HUES64 (cell line): ENCODE data around the gene RASGRF1.

Source experiments
- H3K27ac ChIP-seq: 2 replicates; pipeline ENCODE4 v1.7.0; 2013; ENCODE audit warnings: low read depth, low read length, inconsistent platforms
- H3K27me3 ChIP-seq: 2 replicates; pipeline ENCODE4 v1.6.1; 2013; ENCODE audit warnings: mild to moderate bottlenecking, low read length; ENCODE audit not compliant: insufficient read depth
- H3K36me3 ChIP-seq: 2 replicates; pipeline ENCODE4 v1.6.1; 2013; ENCODE audit warnings: mild to moderate bottlenecking, low read length; ENCODE audit not compliant: insufficient read depth
- H3K4me1 ChIP-seq: 2 replicates; pipeline ENCODE4 v1.6.1; 2013; ENCODE audit warnings: mild to moderate bottlenecking, low read length, moderate library complexity; ENCODE audit not compliant: insufficient read depth
- H3K4me3 ChIP-seq: 2 replicates; pipeline ENCODE4 v1.5.1; 2013; ENCODE audit warnings: mild to moderate bottlenecking, low read length, moderate library complexity
- H3K9ac ChIP-seq: 2 replicates; pipeline ENCODE4 v1.6.1; 2013; ENCODE audit warnings: mild to moderate bottlenecking, low read depth, low read length
- H3K9me3 ChIP-seq: 2 replicates; pipeline ENCODE4 v1.6.1; 2013; ENCODE audit warnings: low read depth, low read length; ENCODE audit not compliant: insufficient read depth
- WGBS: fragments of 150-250, 120-280 bp; methylation state at CpG from one replicate; pipeline ENCODE4 v1.1.7; 2013; ENCODE audit warnings: missing lambda C conversion rate; 5-methylcytosine and 5-hydroxymethylcytosine counted together

The RASGRF1 gene

GRCh38 chr15:78925956-78926743 lies 164.4 kb downstream of the RASGRF1 start:
- Histone ChIP-seq H3K4me3 (no peak overlapping the region), H3K4me1 (no peaks in the 10 kb centered on the region), H3K27ac (no peak overlapping the region), H3K9me3 (no peaks in the 10 kb centered on the region), H3K27me3 (no peaks in the 10 kb centered on the region), H3K36me3 (peaks cover 30% of the 10 kb centered on the region), H3K9ac (no peak overlapping the region)
- WGBS = 90% methylated on average over 5 of the region's 5 CpGs

- no peaks in the 10 kb centered on the region for H3K9me3 ChIP-seq
These were observed 165.4 kb downstream of the RASGRF1 start for GRCh38 chr15:78925076-78925624.

GRCh38 chr15:78923480-78924360 lies 166.9 kb downstream of the RASGRF1 start:
- Histone ChIP-seq H3K27ac (no peak overlapping the region), H3K4me1 (no peaks in the 10 kb centered on the region), H3K36me3 (peaks cover 48% of the 10 kb centered on the region), H3K9ac (no peak overlapping the region), H3K9me3 (no peaks in the 10 kb centered on the region), H3K27me3 (no peaks in the 10 kb centered on the region), H3K4me3 (no peak overlapping the region)
- 92% methylated on average over 16 of the region's 18 CpGs for WGBS

More at GRCh38 chr15:78925076-78925624, 165.4 kb downstream of the RASGRF1 start:
- Histone ChIP-seq H3K36me3 (peaks cover 35% of the 10 kb centered on the region), H3K9ac (no peak overlapping the region), H3K4me1 (no peaks in the 10 kb centered on the region), H3K27me3 (no peaks in the 10 kb centered on the region), H3K4me3 (no peak overlapping the region), H3K27ac (no peak overlapping the region)
- WGBS = 94% methylated on average over 9 of the region's 10 CpGs

DNA sequence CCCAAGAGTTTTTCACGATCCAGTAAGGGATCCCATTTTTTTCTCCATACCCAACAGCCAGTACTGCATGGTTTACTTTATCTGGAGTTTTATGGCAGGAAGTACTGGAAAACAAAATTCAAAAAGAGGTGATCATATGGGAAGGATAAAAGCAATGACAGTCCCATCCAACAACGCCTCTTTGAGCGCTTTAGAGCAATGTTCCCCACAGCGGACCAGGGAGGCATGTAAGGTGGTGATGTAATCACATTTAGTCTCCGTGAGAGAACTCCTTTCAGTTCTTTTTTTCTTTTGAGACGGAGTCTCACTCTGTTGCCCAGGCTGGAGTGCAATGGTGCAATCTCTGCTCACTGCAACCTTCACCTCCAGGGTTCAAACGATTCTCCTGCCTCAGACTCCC lies 167.6 kb downstream of the RASGRF1 start:
- Histone ChIP-seq H3K4me1 (no peaks in the 10 kb centered on the region), H3K9me3 (no peaks in the 10 kb centered on the region), H3K27ac (no peak overlapping the region), H3K4me3 (no peak overlapping the region), H3K9ac (no peak overlapping the region), H3K27me3 (no peaks in the 10 kb centered on the region), H3K36me3 (peaks cover 53% of the 10 kb centered on the region)
- WGBS = 97% methylated on average over 7 of the region's 7 CpGs

DNA sequence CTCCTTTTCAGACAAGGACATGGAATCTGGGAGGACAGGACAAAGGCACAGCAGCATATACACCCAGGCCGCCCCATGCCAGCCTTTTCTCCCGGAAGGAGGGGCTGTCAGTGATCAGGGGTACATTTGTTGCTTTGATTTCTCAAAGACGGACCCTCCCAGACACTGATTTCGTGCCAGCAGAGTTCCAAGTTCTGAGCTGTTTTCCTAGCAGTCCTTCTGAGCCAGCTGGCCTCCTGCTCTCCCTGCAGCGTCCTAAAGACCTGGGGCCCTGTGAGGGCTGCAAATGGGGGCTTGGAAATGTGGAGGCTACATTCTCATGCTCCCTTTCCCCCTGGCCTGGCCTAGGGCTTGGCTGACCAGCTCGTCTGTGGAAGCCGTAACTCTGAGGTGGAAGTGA lies 168.1 kb downstream of the RASGRF1 start:
- H3K9ac ChIP-seq = no peak overlapping the region
- no peaks in the 10 kb centered on the region for H3K27me3 ChIP-seq
- H3K36me3 ChIP-seq = peaks cover 54% of the 10 kb centered on the region
- no peaks in the 10 kb centered on the region for H3K9me3 ChIP-seq
- H3K4me1 ChIP-seq = no peaks in the 10 kb centered on the region
- WGBS = 93% methylated on average over 7 of the region's 7 CpGs
- H3K27ac ChIP-seq = no peak overlapping the region
- no peak overlapping the region for H3K4me3 ChIP-seq

DNA sequence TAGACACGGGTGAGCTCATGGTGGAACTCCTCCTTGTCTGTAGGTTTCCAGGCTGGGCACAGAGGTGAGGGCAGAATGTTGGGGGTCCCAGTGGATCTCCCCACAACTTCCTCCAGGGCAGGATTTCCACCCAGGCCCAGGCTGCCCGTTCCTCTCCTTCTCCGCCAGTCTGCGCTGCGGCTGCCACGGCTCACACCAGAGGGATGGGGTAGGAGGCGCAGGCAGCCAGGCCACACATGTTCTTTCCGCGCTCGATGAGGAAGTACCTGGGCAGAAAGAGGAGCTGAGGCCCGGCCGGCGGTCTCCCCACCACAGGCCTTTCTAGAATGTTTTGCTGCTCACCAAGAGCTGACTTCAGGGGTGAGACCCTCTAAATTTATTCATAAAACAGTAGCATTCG lies 168.6 kb downstream of the RASGRF1 start:
- Histone ChIP-seq H3K27me3 (no peaks in the 10 kb centered on the region), H3K36me3 (peaks cover 58% of the 10 kb centered on the region), H3K9ac (no peak overlapping the region), H3K4me1 (no peaks in the 10 kb centered on the region), H3K9me3 (no peaks in the 10 kb centered on the region), H3K4me3 (no peak overlapping the region), H3K27ac (no peak overlapping the region)
- 96% methylated on average over 14 of the region's 14 CpGs for WGBS

DNA sequence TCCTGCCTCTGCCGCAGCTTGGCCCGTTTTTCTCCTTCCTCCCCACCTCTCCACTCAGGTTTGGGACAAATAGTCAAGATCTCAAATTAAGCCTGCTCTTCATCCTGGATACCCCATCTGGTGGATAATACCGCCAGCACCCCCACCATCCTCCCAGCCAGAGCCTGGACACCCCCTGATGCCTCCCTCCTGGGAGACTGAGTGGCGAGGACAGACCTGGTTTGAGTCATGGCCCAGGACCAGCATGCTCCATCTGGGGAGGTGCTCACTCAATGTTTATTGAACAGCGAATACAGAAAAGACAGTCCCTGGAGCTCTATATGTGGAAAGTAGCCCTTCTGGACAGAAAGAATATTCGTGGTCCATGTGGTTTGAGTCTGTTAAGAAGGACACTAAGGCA lies 169.1 kb downstream of the RASGRF1 start:
- 96% methylated on average over 6 of the region's 6 CpGs for WGBS

GRCh38 chr15:78917888-78918287 lies 172.7 kb downstream of the RASGRF1 start:
- WGBS = 99% methylated on average over 3 of the region's 4 CpGs
- Histone ChIP-seq H3K9me3 (no peaks in the 10 kb centered on the region), H3K9ac (no peak overlapping the region), H3K27me3 (no peaks in the 10 kb centered on the region), H3K4me3 (no peak overlapping the region), H3K36me3 (peaks cover 64% of the 10 kb centered on the region), H3K27ac (no peak overlapping the region), H3K4me1 (no peaks in the 10 kb centered on the region)

More for the DNA sequence above, 169.1 kb downstream of the RASGRF1 start:
- Histone ChIP-seq H3K9me3 (no peaks in the 10 kb centered on the region), H3K27me3 (no peaks in the 10 kb centered on the region), H3K36me3 (peaks cover 59% of the 10 kb centered on the region), H3K27ac (no peak overlapping the region), H3K9ac (no peak overlapping the region), H3K4me3 (no peak overlapping the region), H3K4me1 (no peaks in the 10 kb centered on the region)

DNA sequence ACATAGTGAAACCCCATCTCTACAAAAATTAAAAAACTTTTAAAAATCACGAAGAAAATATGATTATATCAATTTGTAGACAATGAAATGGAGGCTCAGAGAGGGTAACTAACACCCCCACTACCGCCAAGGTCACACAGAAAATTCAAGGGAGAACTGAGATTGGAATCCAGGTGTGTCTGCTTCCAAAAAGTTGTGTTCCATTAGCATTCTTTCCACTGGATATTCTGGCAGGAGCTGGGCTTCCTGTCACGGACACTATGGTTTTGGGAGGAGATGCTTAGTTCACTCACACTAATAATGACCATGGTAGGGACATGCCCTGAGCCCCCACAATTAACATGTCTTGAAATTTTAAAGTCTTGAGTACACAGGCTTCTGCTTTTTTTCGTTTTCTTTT lies 174.5 kb downstream of the RASGRF1 start:
- no peak overlapping the region for H3K27ac ChIP-seq
- no peaks in the 10 kb centered on the region for H3K27me3 ChIP-seq
- H3K4me1 ChIP-seq = no peaks in the 10 kb centered on the region
- H3K9ac ChIP-seq = no peak overlapping the region
- no peaks in the 10 kb centered on the region for H3K9me3 ChIP-seq
- peaks cover 64% of the 10 kb centered on the region for H3K36me3 ChIP-seq
- no peak overlapping the region for H3K4me3 ChIP-seq
- 89% methylated on average over 2 of the region's 4 CpGs for WGBS

DNA sequence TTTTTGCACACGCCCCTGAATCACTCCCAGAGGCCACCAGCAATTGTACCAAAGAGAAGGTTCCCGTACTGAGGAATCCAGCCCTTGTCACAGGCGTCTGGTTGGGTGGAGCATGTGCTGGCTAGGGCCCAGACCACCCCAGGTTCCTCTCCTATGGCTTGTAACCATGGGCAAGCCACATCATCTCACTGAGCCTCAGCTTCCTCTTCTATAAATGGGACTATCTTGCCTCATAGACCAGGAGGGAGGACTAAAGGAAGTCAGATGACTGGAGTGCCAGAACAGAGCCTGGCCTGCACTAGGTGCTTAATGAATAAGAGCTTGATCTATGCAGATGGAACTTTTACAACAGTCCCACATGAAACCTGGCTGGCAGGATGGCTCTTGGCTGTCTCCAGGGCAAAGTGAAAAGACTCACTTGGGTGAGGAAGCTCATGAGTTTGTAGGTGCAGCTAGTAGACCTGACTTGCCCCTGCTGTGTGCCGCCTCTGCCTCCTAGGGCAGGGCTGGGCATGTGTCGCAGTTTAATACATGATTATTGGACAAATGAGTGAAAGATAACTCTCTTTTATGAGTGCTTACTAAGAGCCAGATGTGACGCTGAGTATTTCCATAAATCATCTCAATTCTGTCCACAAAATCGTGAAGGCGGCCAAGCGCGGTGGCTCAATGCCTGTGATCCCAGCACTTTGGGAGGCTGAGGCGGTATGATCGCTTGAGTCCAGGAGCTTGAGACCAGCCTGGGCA lies 175.1 kb downstream of the RASGRF1 start:
- H3K27ac ChIP-seq = no peak overlapping the region

More for the DNA sequence above, 175.1 kb downstream of the RASGRF1 start:
- H3K36me3 ChIP-seq = peaks cover 66% of the 10 kb centered on the region
- H3K27me3 ChIP-seq = no peaks in the 10 kb centered on the region
- H3K9ac ChIP-seq = no peak overlapping the region
- H3K4me1 ChIP-seq = no peaks in the 10 kb centered on the region
- H3K9me3 ChIP-seq = no peaks in the 10 kb centered on the region
- no peak overlapping the region for H3K4me3 ChIP-seq
- 93% methylated on average over 12 of the region's 12 CpGs for WGBS
